ENCODE measurements around the gene CTDNEP1. TPM values are rescaled to one million over a fixed set of nuclear protein-coding genes. Genes with fewer than 3 reads are reported as not detected.

The CTDNEP1 gene
- total and polyA plus RNA-seq, 8 donors = 23.9 to 85.1 (median 73.9) TPM

DNA sequence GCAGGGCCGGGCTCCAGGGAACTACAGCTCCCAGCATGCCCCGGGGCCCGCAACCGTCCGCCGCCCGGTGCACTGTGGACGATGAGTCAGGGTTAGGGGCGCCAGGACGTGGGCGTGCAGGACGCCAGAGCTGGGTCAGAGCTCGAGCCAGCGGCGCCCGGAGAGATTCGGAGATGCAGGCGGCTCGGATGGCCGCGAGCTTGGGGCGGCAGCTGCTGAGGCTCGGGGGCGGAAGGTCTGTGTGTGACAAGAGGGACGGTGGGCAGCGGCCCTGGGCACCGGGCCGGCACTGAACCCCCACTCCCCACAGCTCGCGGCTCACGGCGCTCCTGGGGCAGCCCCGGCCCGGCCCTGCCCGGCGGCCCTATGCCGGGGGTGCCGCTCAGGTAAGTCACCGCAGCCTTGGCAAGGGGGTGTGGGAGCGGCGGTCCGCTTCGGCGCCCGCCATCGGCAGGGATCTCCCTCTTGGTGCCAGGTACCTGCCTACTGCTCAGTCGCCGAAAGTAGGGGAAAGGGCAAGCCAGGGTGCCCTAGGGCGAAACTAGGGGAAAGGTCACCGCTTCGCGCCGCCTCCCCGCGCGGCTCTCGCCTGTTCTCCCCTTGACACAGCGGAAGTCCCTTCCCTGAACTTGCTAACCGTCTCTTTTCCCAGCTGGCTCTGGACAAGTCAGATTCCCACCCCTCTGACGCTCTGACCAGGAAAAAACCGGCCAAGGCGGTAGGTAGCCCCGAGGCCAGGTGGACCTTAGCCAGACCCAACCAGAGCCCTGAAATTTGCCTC, 31.5 kb downstream of the CTDNEP1 start, which contains the start of the genes ACADVL and DLG4:
Gene ACADVL (plus strand): TSS at position 127 of the 781 bp plus-strand sequence. CDS start 47 bp downstream, at position 174.
Gene DLG4 (minus strand): TSS at position 25 of the 781 bp plus-strand sequence.
- Histone ChIP-seq H3K27ac (peak within 1 kb of the TSS; percentile 93 to 100 (median 98)), H3K4me1 (peaks cover 54 to 89% (median 74%) of the 10 kb centered on the region in 4 donors), H3K4me3 (peak within 1 kb of the TSS; percentile 59 to 95 (median 83)), H3K9me3 (no peaks in the 10 kb centered on the region), H3K36me3 (peaks cover 36 to 41% (median 40%) of the 10 kb centered on the region in 4 donors), H3K27me3 (peaks cover 0 to 12% (median 0%) of the 10 kb centered on the region in 3 donors)
- peak; percentile 91 to 97 for DNase-seq
- 0 to 1% (median 1%) methylated on average over 34 to 63 of the region's 63 CpGs for WGBS, 5 donors
- TF ChIP-seq POLR2AphosphoS5 (IDR thresholded peaks at IDR 0.05) = peak; percentile 83 to 95 (median 94)
- TF ChIP-seq POLR2A (IDR thresholded peaks at IDR 0.05) = peak in 2 of 4 donors; percentile 73 to 87
- no peak for TF ChIP-seq EP300 (IDR thresholded peaks at IDR 0.05)
- TF ChIP-seq, protein P1, sequence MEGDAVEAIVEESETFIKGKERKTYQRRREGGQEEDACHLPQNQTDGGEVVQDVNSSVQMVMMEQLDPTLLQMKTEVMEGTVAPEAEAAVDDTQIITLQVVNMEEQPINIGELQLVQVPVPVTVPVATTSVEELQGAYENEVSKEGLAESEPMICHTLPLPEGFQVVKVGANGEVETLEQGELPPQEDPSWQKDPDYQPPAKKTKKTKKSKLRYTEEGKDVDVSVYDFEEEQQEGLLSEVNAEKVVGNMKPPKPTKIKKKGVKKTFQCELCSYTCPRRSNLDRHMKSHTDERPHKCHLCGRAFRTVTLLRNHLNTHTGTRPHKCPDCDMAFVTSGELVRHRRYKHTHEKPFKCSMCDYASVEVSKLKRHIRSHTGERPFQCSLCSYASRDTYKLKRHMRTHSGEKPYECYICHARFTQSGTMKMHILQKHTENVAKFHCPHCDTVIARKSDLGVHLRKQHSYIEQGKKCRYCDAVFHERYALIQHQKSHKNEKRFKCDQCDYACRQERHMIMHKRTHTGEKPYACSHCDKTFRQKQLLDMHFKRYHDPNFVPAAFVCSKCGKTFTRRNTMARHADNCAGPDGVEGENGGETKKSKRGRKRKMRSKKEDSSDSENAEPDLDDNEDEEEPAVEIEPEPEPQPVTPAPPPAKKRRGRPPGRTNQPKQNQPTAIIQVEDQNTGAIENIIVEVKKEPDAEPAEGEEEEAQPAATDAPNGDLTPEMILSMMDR (IDR thresholded peaks at IDR 0.05) = no peak
- intact Hi-C loops (cut with DNase I; ENCODE audit: low total_unique reads) = no loop called here

GRCh38 chr17:7219229-7219811, 32.2 kb downstream of the CTDNEP1 start:
- DNase-seq = no peak
- intact Hi-C loops (cut with DNase I; ENCODE audit: low total_unique reads) = no loop called here
- H3K27ac ChIP-seq = peak overlapping the region; percentile 93 to 100 (median 98)
- H3K36me3 ChIP-seq = peaks cover 29 to 34% (median 33%) of the 10 kb centered on the region in 4 donors
- H3K9me3 ChIP-seq = no peaks in the 10 kb centered on the region
- 18 to 20% (median 19%) methylated on average over 11 to 12 of the region's 12 CpGs for WGBS, 5 donors
- H3K4me1 ChIP-seq = peaks cover 54 to 90% (median 81%) of the 10 kb centered on the region in 4 donors
- H3K27me3 ChIP-seq = peaks cover 0 to 12% (median 0%) of the 10 kb centered on the region in 3 donors
- TF ChIP-seq EP300 (IDR thresholded peaks at IDR 0.05) (no peak), POLR2AphosphoS5 (IDR thresholded peaks at IDR 0.05) (no peak)
- H3K4me3 ChIP-seq = peak overlapping the region; percentile 59 to 95 (median 83)

- no peak for TF ChIP-seq POLR2A (IDR thresholded peaks at IDR 0.05)
- no peak for TF ChIP-seq EP300 (IDR thresholded peaks at IDR 0.05)
- no peak for TF ChIP-seq POLR2AphosphoS5 (IDR thresholded peaks at IDR 0.05)
- TF ChIP-seq, protein P1 (IDR thresholded peaks at IDR 0.05) = no peak
- DNase-seq = no peak
- Histone ChIP-seq H3K36me3 (peaks cover 23 to 29% (median 27%) of the 10 kb centered on the region in 4 donors), H3K27ac (peak overlapping the region in 4 of 5 donors; percentile 93 to 100 (median 97)), H3K27me3 (peaks cover 0 to 12% (median 0%) of the 10 kb centered on the region in 3 donors), H3K4me3 (peak overlapping the region in 1 of 4 donors; percentile 92), H3K4me1 (peaks cover 56 to 91% (median 85%) of the 10 kb centered on the region in 4 donors), H3K9me3 (no peaks in the 10 kb centered on the region)
- intact Hi-C loops (cut with DNase I; ENCODE audit: low total_unique reads) = no loop called here
- WGBS, 5 donors = 69 to 85% (median 75%) methylated on average over 6 of the region's 6 CpGs
Measured at GRCh38 chr17:7218758-7219157, 32.8 kb downstream of the CTDNEP1 start.

GRCh38 chr17:7218166-7218565, 33.4 kb downstream of the CTDNEP1 start:
- DNase-seq = no peak

More at GRCh38 chr17:7218166-7218565, 33.4 kb downstream of the CTDNEP1 start:
- Histone ChIP-seq H3K4me1 (peaks cover 59 to 96% (median 90%) of the 10 kb centered on the region in 4 donors), H3K27ac (peak overlapping the region; percentile 8 to 100 (median 96)), H3K9me3 (no peaks in the 10 kb centered on the region), H3K27me3 (peaks cover 0 to 12% (median 0%) of the 10 kb centered on the region in 3 donors), H3K4me3 (peak overlapping the region in 3 of 4 donors; percentile 52 to 60 (median 57)), H3K36me3 (peaks cover 17 to 23% (median 21%) of the 10 kb centered on the region in 4 donors)
- intact Hi-C loops (cut with DNase I; ENCODE audit: low total_unique reads) = no loop called here
- TF ChIP-seq POLR2AphosphoS5 (IDR thresholded peaks at IDR 0.05) (no peak), EP300 (IDR thresholded peaks at IDR 0.05) (no peak), POLR2A (IDR thresholded peaks at IDR 0.05) (no peak)
- TF ChIP-seq, protein P1 (IDR thresholded peaks at IDR 0.05) = no peak
- 61 to 68% (median 64%) methylated on average over 6 of the region's 6 CpGs for WGBS, 5 donors
